ENCODE measurements around the gene ARHGAP29. TPM values are rescaled to one million over a fixed set of nuclear protein-coding genes. Genes with fewer than 3 reads are reported as not detected.

Gene ARHGAP29
- total and polyA plus RNA-seq, 10 of the 15 experiments (the other 5 are each of a cell fraction or from before 2014, with no cell fraction given): under 0.01 to 0.43 (median 0.10) TPM; not detected in 4

DNA sequence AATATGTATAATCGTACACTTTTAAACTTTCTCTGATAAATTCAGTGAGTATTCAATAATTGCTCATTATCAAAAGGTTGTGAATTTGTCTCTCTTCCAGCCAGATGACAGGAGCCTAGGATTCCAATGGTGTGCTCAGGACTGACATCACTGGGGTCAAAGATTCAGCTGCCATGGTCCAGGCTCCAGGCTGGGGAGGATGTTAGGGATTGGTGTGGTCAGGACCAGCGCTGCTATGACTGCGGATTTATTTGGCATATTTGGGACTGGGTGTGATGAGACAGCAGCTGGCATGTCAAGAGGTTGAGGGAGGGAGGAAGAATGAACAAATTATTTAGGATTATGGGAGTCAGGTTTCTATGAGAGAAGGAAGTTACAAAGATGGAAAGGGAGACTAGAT, 68.3 kb downstream of the ARHGAP29 start:
- RAD21 ChIA-PET (ENCODE audit: unreplicated experiment): no interaction called here
- BruUV-seq (replicated peaks): no TSS peak
- Histone ChIP-seq H3K4me2 (ENCODE audit: control insufficient read depth, insufficient read depth) (no peak overlapping the region), H3K27me3 (replicated peaks in 1 of 2; ENCODE audit: control insufficient read depth in 2 of 2, insufficient read depth in 2 of 2, low read length in 1 of 2) (no peaks in the 10 kb centered on the region), H3K4me1 (ENCODE audit: control insufficient read depth, insufficient read depth, low read length) (no peaks in the 10 kb centered on the region), H2AFZ (ENCODE audit: control insufficient read depth, low read depth, low read length) (no peak overlapping the region), H3K79me2 (ENCODE audit: control insufficient read depth, insufficient read depth, low read length) (no peaks in the 10 kb centered on the region), H3K27ac (ENCODE audit: control insufficient read depth, insufficient read depth) (no peak overlapping the region), H3K36me3 (ENCODE audit: control insufficient read depth in 2 of 2, insufficient read depth in 2 of 2, low read length in 1 of 2) (no peaks in the 10 kb centered on the region), H3K4me3 (no peak overlapping the region), H3K9me3 (replicated peaks; ENCODE audit: control insufficient read depth, insufficient read depth, low read length) (no peaks in the 10 kb centered on the region), H3K9ac (ENCODE audit: control insufficient read depth, insufficient read depth, low read length) (no peak overlapping the region), H4K20me1 (ENCODE audit: control insufficient read depth, insufficient read depth) (no peaks in the 10 kb centered on the region)
- CTCF ChIA-PET: interaction anchor here (1.1 kb wide), 1 partner anchor 130 kb away, joined by 3 read pairs; no protein-coding TSS in a partner anchor
- POLR2A ChIA-PET: no interaction called here
- SMC1A ChIA-PET (ENCODE audit: uncharacterized antibody, unreplicated experiment): no interaction called here
- ATAC-seq: no peak
- intact Hi-C loops (cut with micrococcal nuclease; ENCODE audit: unreplicated experiment): no loop called here
- in situ Hi-C loops (cut with MboI): loop anchor here (5.0 kb wide), 1 partner anchor 52 kb away; no protein-coding TSS in a partner anchor
- no peak for DNase-seq (ENCODE audit: low read depth, low spot score)
- FAIRE-seq: no peak
- TF ChIP-seq ESRRA (IDR thresholded peaks at IDR 0.05; ENCODE audit: low read length): no peak
- TF ChIP-seq TAF1 (IDR thresholded peaks at IDR 0.05; ENCODE audit: borderline replicate concordance, low read depth, low read length): no peak
- no peak for TF ChIP-seq IRF4 (IDR thresholded peaks at IDR 0.05; ENCODE audit: low read depth, low read length)
- no peak for TF ChIP-seq RAD51 (IDR thresholded peaks at IDR 0.05)
- TF ChIP-seq POU2F2 (IDR thresholded peaks at IDR 0.05; ENCODE audit: borderline replicate concordance, low read depth, low read length): no peak
- TF ChIP-seq, protein P1, sequence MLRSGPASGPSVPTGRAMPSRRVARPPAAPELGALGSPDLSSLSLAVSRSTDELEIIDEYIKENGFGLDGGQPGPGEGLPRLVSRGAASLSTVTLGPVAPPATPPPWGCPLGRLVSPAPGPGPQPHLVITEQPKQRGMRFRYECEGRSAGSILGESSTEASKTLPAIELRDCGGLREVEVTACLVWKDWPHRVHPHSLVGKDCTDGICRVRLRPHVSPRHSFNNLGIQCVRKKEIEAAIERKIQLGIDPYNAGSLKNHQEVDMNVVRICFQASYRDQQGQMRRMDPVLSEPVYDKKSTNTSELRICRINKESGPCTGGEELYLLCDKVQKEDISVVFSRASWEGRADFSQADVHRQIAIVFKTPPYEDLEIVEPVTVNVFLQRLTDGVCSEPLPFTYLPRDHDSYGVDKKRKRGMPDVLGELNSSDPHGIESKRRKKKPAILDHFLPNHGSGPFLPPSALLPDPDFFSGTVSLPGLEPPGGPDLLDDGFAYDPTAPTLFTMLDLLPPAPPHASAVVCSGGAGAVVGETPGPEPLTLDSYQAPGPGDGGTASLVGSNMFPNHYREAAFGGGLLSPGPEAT (IDR thresholded peaks at IDR 0.05; ENCODE audit: low read depth): no peak
- no peak for TF ChIP-seq ZBED1 (IDR thresholded peaks at IDR 0.05; ENCODE audit: borderline replicate concordance)
- no peak for TF ChIP-seq CHD4 (IDR thresholded peaks at IDR 0.05)
- TF ChIP-seq DPF2 (IDR thresholded peaks at IDR 0.05): no peak
- TF ChIP-seq SMAD1 (IDR thresholded peaks at IDR 0.05; ENCODE audit: low read depth, partially characterized antibody): no peak
- TF ChIP-seq LARP7 (IDR thresholded peaks at IDR 0.05): no peak
- TF ChIP-seq HDAC6 (IDR thresholded peaks at IDR 0.05; ENCODE audit: unreplicated experiment): no peak
- no peak for TF ChIP-seq EP300 (IDR thresholded peaks at IDR 0.05; ENCODE audit: borderline replicate concordance in 1 of 2, control insufficient read depth in 1 of 2, low read depth in 2 of 2, low read length in 2 of 2)
- TF ChIP-seq CHD2 (IDR thresholded peaks at IDR 0.05; ENCODE audit: borderline replicate concordance, low read depth, low read length): no peak
- no peak for TF ChIP-seq TBL1XR1 (IDR thresholded peaks at IDR 0.05; ENCODE audit: low read depth, low read length)
- TF ChIP-seq SREBF1 (IDR thresholded peaks at IDR 0.05; ENCODE audit: low read length): no peak
- TF ChIP-seq, protein P2, sequence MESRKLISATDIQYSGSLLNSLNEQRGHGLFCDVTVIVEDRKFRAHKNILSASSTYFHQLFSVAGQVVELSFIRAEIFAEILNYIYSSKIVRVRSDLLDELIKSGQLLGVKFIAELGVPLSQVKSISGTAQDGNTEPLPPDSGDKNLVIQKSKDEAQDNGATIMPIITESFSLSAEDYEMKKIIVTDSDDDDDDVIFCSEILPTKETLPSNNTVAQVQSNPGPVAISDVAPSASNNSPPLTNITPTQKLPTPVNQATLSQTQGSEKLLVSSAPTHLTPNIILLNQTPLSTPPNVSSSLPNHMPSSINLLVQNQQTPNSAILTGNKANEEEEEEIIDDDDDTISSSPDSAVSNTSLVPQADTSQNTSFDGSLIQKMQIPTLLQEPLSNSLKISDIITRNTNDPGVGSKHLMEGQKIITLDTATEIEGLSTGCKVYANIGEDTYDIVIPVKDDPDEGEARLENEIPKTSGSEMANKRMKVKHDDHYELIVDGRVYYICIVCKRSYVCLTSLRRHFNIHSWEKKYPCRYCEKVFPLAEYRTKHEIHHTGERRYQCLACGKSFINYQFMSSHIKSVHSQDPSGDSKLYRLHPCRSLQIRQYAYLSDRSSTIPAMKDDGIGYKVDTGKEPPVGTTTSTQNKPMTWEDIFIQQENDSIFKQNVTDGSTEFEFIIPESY (IDR thresholded peaks at IDR 0.05): no peak
- WGBS (ENCODE audit: insufficient coverage, insufficient replicate concordance, low lambda C conversion rate, missing lambda C conversion rate): 50% methylated on average over 3 of the region's 3 CpGs

Measured in GM12878 (cell line).